OCI-LY7 (cell line): ENCODE measurements around the gene SLIT3. TPM values are rescaled to one million over a fixed set of nuclear protein-coding genes. Genes with fewer than 3 reads are reported as not detected.

ENCODE experiments used
- BruUV-seq: library from RNA; stranded (reverse); fragments of 400-500 nt; replicated peaks from 2 replicates; lab custom pipeline; 2021; lab: Mats Ljungman, UMichigan
- CTCF ChIA-PET: fragments of 300-600 bp; sonication (Branson Sonifier 250); formaldehyde crosslinking; loops from one replicate; lab custom pipeline; 2022; ENCODE audit warnings: antibody characterized with exemption; ENCODE audit not compliant: unreplicated experiment; lab: Charles Lee
- POLR2A ChIA-PET: fragments of 300-600 bp; sonication (Branson Sonifier 250); formaldehyde crosslinking; loops from one replicate; lab custom pipeline; 2022; ENCODE audit warnings: antibody characterized with exemption; lab: Charles Lee
- DNase-seq: peaks from one replicate; pipeline ENCODE4 v3.0.0-alpha.2; 2015; ENCODE audit warnings: low spot score
- H2AFZ ChIP-seq: fragments of 200-600 bp; sonication (generic), shearing (Covaris generic); 2 replicates; pipeline ENCODE4 v1.6.1; 2014; ENCODE audit warnings: mild to moderate bottlenecking, antibody characterized with exemption, low read length, moderate library complexity
- H3K27ac ChIP-seq: fragments of 200-600 bp; sonication (generic); 2 replicates; pipeline ENCODE4 v1.5.1; 2014; ENCODE audit warnings: mixed run types, low read depth, mild to moderate bottlenecking, moderate library complexity, low read length, inconsistent platforms; ENCODE audit not compliant: poor library complexity, severe bottlenecking
- H3K36me3 ChIP-seq: fragments of 200-600 bp; sonication (generic); 2 replicates; pipeline ENCODE4 v1.6.1; 2014; ENCODE audit warnings: mild to moderate bottlenecking, antibody characterized with exemption, low read length, moderate library complexity, mixed read lengths; ENCODE audit not compliant: insufficient read depth
- H3K4me1 ChIP-seq: fragments of 200-600 bp; sonication (generic); 2 replicates; pipeline ENCODE4 v1.5.1; 2014; ENCODE audit warnings: mild to moderate bottlenecking, low read length; ENCODE audit not compliant: insufficient read depth, poor library complexity, severe bottlenecking
- H3K4me2 ChIP-seq: fragments of 200-600 bp; sonication (generic); 2 replicates; pipeline ENCODE4 v1.6.1; 2014; ENCODE audit warnings: mild to moderate bottlenecking, low read length
- H3K4me3 ChIP-seq: fragments of 200-600 bp; sonication (generic); 2 replicates; pipeline ENCODE4 v1.5.1; 2014; ENCODE audit warnings: mild to moderate bottlenecking, low read depth, low read length; ENCODE audit not compliant: poor library complexity, severe bottlenecking
- H3K79me2 ChIP-seq: fragments of 200-600 bp; sonication (generic); 2 replicates; pipeline ENCODE4 v1.6.1; 2016; ENCODE audit warnings: low read depth, mild to moderate bottlenecking, low read length, moderate library complexity, mixed read lengths; ENCODE audit not compliant: insufficient read depth
- H3K9me2 ChIP-seq: fragments of 200-600 bp; sonication (generic); 2 replicates; pipeline ENCODE4 v1.6.1; 2016; ENCODE audit warnings: mild to moderate bottlenecking, low read length, mixed read lengths; ENCODE audit not compliant: insufficient read depth
- H3K9me3 ChIP-seq: fragments of 200-600 bp; sonication (generic); 2 replicates; pipeline ENCODE4 v1.6.1; 2014; ENCODE audit warnings: mild to moderate bottlenecking, mixed run types, low read length, mixed read lengths
- H4K20me1 ChIP-seq: fragments of 200-600 bp; sonication (generic); 2 replicates; pipeline ENCODE4 v1.6.1; 2014; ENCODE audit warnings: mild to moderate bottlenecking, antibody characterized with exemption, low read length, moderate library complexity, mixed read lengths; ENCODE audit not compliant: insufficient read depth
- CTCF ChIP-seq: fragments of 200-600 bp; sonication (generic); conservative IDR thresholded peaks from 2 replicates; pipeline ENCODE4 v1.5.1; 2014; ENCODE audit warnings: mild to moderate bottlenecking, antibody characterized with exemption, low read length, moderate library complexity, mixed read lengths
- EZH2phosphoT487 ChIP-seq: fragments of 200-600 bp; sonication (generic); IDR thresholded peaks from 2 replicates; pipeline ENCODE4 v1.6.1; 2018; ENCODE audit warnings: low read depth, borderline replicate concordance, mild to moderate bottlenecking, mixed run types, antibody characterized with exemption, low read length, moderate library complexity, mixed read lengths
- intact Hi-C: fragments of 100-400 bp; cut with micrococcal nuclease; formaldehyde crosslinking; loops from one replicate; pipeline ENCODE4 v1.10.0; 2022; ENCODE audit not compliant: unreplicated experiment
- total RNA-seq, 2 experiments: library from RNA; depleted of rRNA in 1 of 2; stranded (reverse); fragments of >200 nt in 1 of 2; shearing (Covaris generic) in 1 of 2; gene quantifications; 2 replicates each; pipeline ENCODE4 v1.2.3, GENCODE V29; 2014 to 2022

Gene SLIT3
- total RNA-seq, 2 experiments from 2014 or later: not detected

- intact Hi-C loops: no loop called here
- no peaks in the 10 kb centered on the region for H3K36me3 ChIP-seq
- no peaks in the 10 kb centered on the region for H3K79me2 ChIP-seq
- TF ChIP-seq CTCF (no peak), EZH2phosphoT487 (no peak)
- no peaks in the 10 kb centered on the region for H3K9me2 ChIP-seq
- no peak overlapping the region for H2AFZ ChIP-seq
- no peak overlapping the region for H3K4me2 ChIP-seq
- no TSS peak for BruUV-seq
- no peak overlapping the region for H3K4me3 ChIP-seq
- no peak overlapping the region for H3K27ac ChIP-seq
- POLR2A ChIA-PET: no interaction called here
- DNase-seq: no peak
- no peaks in the 10 kb centered on the region for H3K4me1 ChIP-seq
- H4K20me1 ChIP-seq: no peaks in the 10 kb centered on the region
- no peaks in the 10 kb centered on the region for H3K9me3 ChIP-seq
- CTCF ChIA-PET: no interaction called here
These were observed 401.3 kb downstream of the SLIT3 start for GRCh38 chr5:168899673-168900072.

- H4K20me1 ChIP-seq: no peaks in the 10 kb centered on the region
- no peak for DNase-seq
- no TSS peak for BruUV-seq
- no peak overlapping the region for H3K27ac ChIP-seq
- ChIA-PET CTCF (no interaction called here), POLR2A (no interaction called here)
- no peak overlapping the region for H2AFZ ChIP-seq
- TF ChIP-seq CTCF (no peak), EZH2phosphoT487 (no peak)
- no peaks in the 10 kb centered on the region for H3K79me2 ChIP-seq
- H3K4me2 ChIP-seq: no peak overlapping the region
- H3K4me1 ChIP-seq: no peaks in the 10 kb centered on the region
- intact Hi-C loops: no loop called here
- no peaks in the 10 kb centered on the region for H3K36me3 ChIP-seq
- H3K9me3 ChIP-seq: no peaks in the 10 kb centered on the region
- H3K4me3 ChIP-seq: no peak overlapping the region
- H3K9me2 ChIP-seq: no peaks in the 10 kb centered on the region
These were observed 401.7 kb downstream of the SLIT3 start for GRCh38 chr5:168899264-168899663.

GRCh38 chr5:168898247-168898911, 402.6 kb downstream of the SLIT3 start:
- H2AFZ ChIP-seq: no peak overlapping the region
- POLR2A ChIA-PET: interaction anchor here (0.6 to 0.7 kb wide), 2 partner anchors 25 to 194 kb away, joined by 3 read pairs; no protein-coding TSS in a partner anchor
- no peak overlapping the region for H3K4me2 ChIP-seq
- TF ChIP-seq EZH2phosphoT487 (no peak), CTCF (no peak)
- no peaks in the 10 kb centered on the region for H3K9me2 ChIP-seq
- no peaks in the 10 kb centered on the region for H3K4me1 ChIP-seq
- H3K79me2 ChIP-seq: no peaks in the 10 kb centered on the region
- H3K36me3 ChIP-seq: no peaks in the 10 kb centered on the region
- H4K20me1 ChIP-seq: no peaks in the 10 kb centered on the region
- no peaks in the 10 kb centered on the region for H3K9me3 ChIP-seq
- intact Hi-C loops: no loop called here
- H3K4me3 ChIP-seq: no peak overlapping the region
- no TSS peak for BruUV-seq
- DNase-seq: no peak
- CTCF ChIA-PET: no interaction called here
- no peak overlapping the region for H3K27ac ChIP-seq
